ENCODE results near the gene LRCH2.

Gene LRCH2

GRCh38 chrX:115067812-115068211 is 166.1 kb downstream of the LRCH2 start:
- DNase-seq (ENCODE audit: low read depth in 1 of 2, low spot score in 1 of 2): no peak

- no peak for DNase-seq (ENCODE audit: low read depth in 1 of 2, low spot score in 1 of 2)
These were observed 168.6 kb downstream of the LRCH2 start for GRCh38 chrX:115065304-115065703.

Data from activated T-helper 1 cell treated with anti-CD3 and anti-CD28 coated beads, Interleukin-2, amount 50 U/mL, for 16 hours (primary cell).